PC-3 (cell line): ENCODE data around the gene ADGRV1. TPM values are rescaled to one million over a fixed set of nuclear protein-coding genes. Genes with fewer than 3 reads are reported as not detected.

ENCODE experiments used
- ATAC-seq: fragments of 200-7000 bp; cut with Tn5 transposase; 2 replicates; pipeline ENCODE4 v1.9.1; 2020; ENCODE audit warnings: mild to moderate bottlenecking, moderate library complexity
- BruUV-seq: library from RNA; stranded (reverse); fragments of 400-500 nt; replicated peaks from 2 replicates; lab custom pipeline; 2021; lab: Mats Ljungman, UMichigan
- CTCF ChIA-PET: fragments of 300-600 bp; sonication (Branson Sonifier 250); formaldehyde crosslinking; loops from one replicate; lab custom pipeline; 2022; ENCODE audit warnings: antibody characterized with exemption; lab: Charles Lee
- POLR2A ChIA-PET: fragments of 300-600 bp; sonication (Branson Sonifier 250); formaldehyde crosslinking; loops from one replicate; lab custom pipeline; 2022; ENCODE audit warnings: antibody characterized with exemption; ENCODE audit not compliant: unreplicated experiment; lab: Charles Lee
- DNase-seq: peaks from one replicate; pipeline ENCODE4 v3.0.0-alpha.2; 2015
- H2AFZ ChIP-seq: fragments of 300-600 bp; sonication (generic); 2 replicates; pipeline ENCODE4 v1.6.0; 2016; ENCODE audit warnings: antibody characterized with exemption, low read length
- H3F3A ChIP-seq: fragments of 300-600 bp; sonication (generic); one replicate; pipeline ENCODE4 v1.6.0; 2017; ENCODE audit warnings: antibody characterized with exemption, low read length, control low read depth, mild to moderate bottlenecking; ENCODE audit not compliant: unreplicated experiment
- H3K27ac ChIP-seq: fragments of 300-600 bp; sonication (generic); 2 replicates; pipeline ENCODE4 v1.5.1; 2016; ENCODE audit warnings: mild to moderate bottlenecking, low read length
- H3K27me3 ChIP-seq: fragments of 300-600 bp; sonication (generic); 2 replicates; pipeline ENCODE4 v1.6.1; 2016; ENCODE audit warnings: low read length, mixed read lengths
- H3K36me3 ChIP-seq: fragments of 300-600 bp; sonication (generic); 2 replicates; pipeline ENCODE4 v1.6.1; 2016; ENCODE audit warnings: low read depth, mixed run types, low read length, mixed read lengths
- H3K4me1 ChIP-seq: fragments of 300-600 bp; sonication (generic); 2 replicates; pipeline ENCODE4 v1.5.1; 2016; ENCODE audit warnings: low read length; ENCODE audit not compliant: insufficient read depth
- H3K4me2 ChIP-seq: fragments of 300-600 bp; sonication (generic); 2 replicates; pipeline ENCODE4 v1.6.0; 2016; ENCODE audit warnings: low read length
- H3K4me3 ChIP-seq: fragments of 300-600 bp; sonication (generic); 2 replicates; pipeline ENCODE4 v1.5.1; 2016; ENCODE audit warnings: mild to moderate bottlenecking, low read length, mixed read lengths
- H3K79me2 ChIP-seq: fragments of 300-600 bp; sonication (generic); 2 replicates; pipeline ENCODE4 v1.6.1; 2017; ENCODE audit warnings: low read length, mixed read lengths
- H3K9ac ChIP-seq: fragments of 300-600 bp; sonication (generic); 2 replicates; pipeline ENCODE4 v1.6.0; 2016; ENCODE audit warnings: mild to moderate bottlenecking, low read length
- H3K9me2 ChIP-seq: fragments of 300-600 bp; sonication (generic); replicated peaks from 2 replicates; pipeline ENCODE4 v1.6.1; 2016; ENCODE audit warnings: mixed run types, low read length, mixed read lengths
- H3K9me3 ChIP-seq: fragments of 300-600 bp; sonication (generic); 2 replicates; pipeline ENCODE4 v1.6.1; 2016; ENCODE audit warnings: low read length, mixed read lengths
- H4K20me1 ChIP-seq: fragments of 300-600 bp; sonication (generic); 2 replicates; pipeline ENCODE4 v1.6.1; 2016; ENCODE audit warnings: low read length, mixed read lengths
- EZH2 ChIP-seq: fragments of 300-600 bp; sonication (generic); IDR thresholded peaks from one replicate; pipeline ENCODE4 v1.6.1; 2017; ENCODE audit warnings: antibody characterized with exemption, mild to moderate bottlenecking, low read length; ENCODE audit not compliant: unreplicated experiment
- EZH2phosphoT487 ChIP-seq: fragments of 300-600 bp; sonication (generic); IDR thresholded peaks from 2 replicates; pipeline ENCODE4 v1.6.1; 2018; ENCODE audit warnings: mild to moderate bottlenecking, antibody characterized with exemption, low read length, borderline replicate concordance
- intact Hi-C: fragments of 100-400 bp; cut with micrococcal nuclease; formaldehyde crosslinking; loops from 2 replicates; pipeline ENCODE4 v1.9.0; 2023
- total RNA-seq: library from RNA; depleted of rRNA; stranded (reverse); fragments of >200 nt; gene quantifications from 2 replicates; pipeline ENCODE4 v1.2.3, GENCODE V29; 2014
- TF ChIP-seq, protein P1 (sequence below): fragments of 300-600 bp; sonication (generic); conservative IDR thresholded peaks from 2 replicates; pipeline ENCODE4 v1.5.1; 2017; ENCODE audit warnings: antibody characterized with exemption, low read depth, mild to moderate bottlenecking, low read length

Gene ADGRV1
- total RNA-seq, 1 experiment from 2014 or later = 22.7 TPM

DNA sequence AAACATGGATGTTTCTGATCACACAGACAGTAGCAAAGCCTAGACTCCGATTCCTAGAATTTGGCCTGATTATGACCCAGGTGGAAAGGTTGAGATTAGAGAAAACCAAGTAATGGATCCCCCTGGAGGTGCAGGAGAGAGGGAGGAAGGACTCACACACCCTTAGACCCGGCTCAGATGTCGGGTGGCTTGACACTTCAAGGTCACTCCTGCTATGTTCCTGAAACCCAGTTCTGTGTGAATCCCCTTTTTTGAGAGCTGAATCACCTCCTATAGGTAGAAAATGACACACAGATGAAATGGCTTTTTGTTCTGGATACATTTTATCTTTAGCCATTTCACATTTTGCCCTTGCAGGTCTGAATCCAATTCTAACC is 631.7 kb downstream of the ADGRV1 start:
- Histone ChIP-seq H3K27ac (no peak overlapping the region), H3K9me3 (no peaks in the 10 kb centered on the region), H3K27me3 (no peaks in the 10 kb centered on the region), H4K20me1 (no peaks in the 10 kb centered on the region), H3K9ac (no peak overlapping the region), H3K36me3 (no peaks in the 10 kb centered on the region), H3F3A (no peaks in the 10 kb centered on the region), H3K4me1 (peaks cover 14% of the 10 kb centered on the region; the same call in 1 of the 2 replicates), H2AFZ (no peak overlapping the region), H3K9me2 (no peaks in the 10 kb centered on the region), H3K79me2 (no peaks in the 10 kb centered on the region), H3K4me2 (no peak overlapping the region), H3K4me3 (no peak overlapping the region)
- no peak for TF ChIP-seq EZH2phosphoT487
- TF ChIP-seq, protein P1, sequence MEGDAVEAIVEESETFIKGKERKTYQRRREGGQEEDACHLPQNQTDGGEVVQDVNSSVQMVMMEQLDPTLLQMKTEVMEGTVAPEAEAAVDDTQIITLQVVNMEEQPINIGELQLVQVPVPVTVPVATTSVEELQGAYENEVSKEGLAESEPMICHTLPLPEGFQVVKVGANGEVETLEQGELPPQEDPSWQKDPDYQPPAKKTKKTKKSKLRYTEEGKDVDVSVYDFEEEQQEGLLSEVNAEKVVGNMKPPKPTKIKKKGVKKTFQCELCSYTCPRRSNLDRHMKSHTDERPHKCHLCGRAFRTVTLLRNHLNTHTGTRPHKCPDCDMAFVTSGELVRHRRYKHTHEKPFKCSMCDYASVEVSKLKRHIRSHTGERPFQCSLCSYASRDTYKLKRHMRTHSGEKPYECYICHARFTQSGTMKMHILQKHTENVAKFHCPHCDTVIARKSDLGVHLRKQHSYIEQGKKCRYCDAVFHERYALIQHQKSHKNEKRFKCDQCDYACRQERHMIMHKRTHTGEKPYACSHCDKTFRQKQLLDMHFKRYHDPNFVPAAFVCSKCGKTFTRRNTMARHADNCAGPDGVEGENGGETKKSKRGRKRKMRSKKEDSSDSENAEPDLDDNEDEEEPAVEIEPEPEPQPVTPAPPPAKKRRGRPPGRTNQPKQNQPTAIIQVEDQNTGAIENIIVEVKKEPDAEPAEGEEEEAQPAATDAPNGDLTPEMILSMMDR = no peak
- no peak for TF ChIP-seq EZH2
- ChIA-PET CTCF (no interaction called here), POLR2A (no interaction called here)
- DNase-seq = no peak
- intact Hi-C loops = no loop called here
- no peak for ATAC-seq
- BruUV-seq = no TSS peak

DNA sequence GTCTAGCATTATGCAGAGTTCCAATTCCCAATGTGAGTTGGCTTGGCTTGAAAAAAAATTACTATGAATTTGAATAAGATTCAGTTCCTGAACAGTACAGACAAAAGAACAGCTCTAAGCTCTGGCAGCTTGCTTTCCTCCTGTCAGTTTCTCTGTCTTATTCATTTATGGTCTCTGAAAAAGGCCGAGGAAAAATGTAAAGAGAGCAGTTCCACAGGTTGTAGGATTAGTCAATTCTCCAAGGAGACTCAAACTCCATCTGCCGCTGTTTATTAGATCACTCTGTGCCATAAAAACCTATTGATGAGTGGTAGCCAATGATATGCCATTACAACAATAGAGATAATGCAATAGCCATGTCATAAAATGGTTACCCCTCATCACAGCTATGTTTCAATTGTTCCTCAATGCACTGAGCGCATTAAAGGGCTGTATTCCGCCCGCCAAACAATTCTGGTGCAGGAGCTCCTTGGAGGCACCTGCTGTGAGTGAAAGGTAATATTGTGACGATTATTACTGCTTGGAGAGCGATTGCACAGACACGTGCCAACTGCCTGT is 636.3 kb downstream of the ADGRV1 start:
- H2AFZ ChIP-seq = no peak overlapping the region
- TF ChIP-seq EZH2 (no peak), EZH2phosphoT487 (no peak)
- TF ChIP-seq, protein P1 = no peak
- no peaks in the 10 kb centered on the region for H3K27me3 ChIP-seq
- no peak overlapping the region for H3K4me3 ChIP-seq
- intact Hi-C loops = no loop called here
- no peak overlapping the region for H3K9ac ChIP-seq
- H3K4me1 ChIP-seq = 0 out of 2 replicates have a peak, but pooled peaks cover under 1% of the 10 kb centered on the region
- H3K36me3 ChIP-seq = no peaks in the 10 kb centered on the region
- ChIA-PET CTCF (no interaction called here), POLR2A (no interaction called here)
- ATAC-seq = no peak
- H3K9me3 ChIP-seq = no peaks in the 10 kb centered on the region
- no peaks in the 10 kb centered on the region for H3F3A ChIP-seq
- no peaks in the 10 kb centered on the region for H4K20me1 ChIP-seq
- no peaks in the 10 kb centered on the region for H3K9me2 ChIP-seq
- H3K27ac ChIP-seq = no peak overlapping the region
- no peaks in the 10 kb centered on the region for H3K79me2 ChIP-seq
- no TSS peak for BruUV-seq
- DNase-seq = no peak
- H3K4me2 ChIP-seq = no peak overlapping the region

DNA sequence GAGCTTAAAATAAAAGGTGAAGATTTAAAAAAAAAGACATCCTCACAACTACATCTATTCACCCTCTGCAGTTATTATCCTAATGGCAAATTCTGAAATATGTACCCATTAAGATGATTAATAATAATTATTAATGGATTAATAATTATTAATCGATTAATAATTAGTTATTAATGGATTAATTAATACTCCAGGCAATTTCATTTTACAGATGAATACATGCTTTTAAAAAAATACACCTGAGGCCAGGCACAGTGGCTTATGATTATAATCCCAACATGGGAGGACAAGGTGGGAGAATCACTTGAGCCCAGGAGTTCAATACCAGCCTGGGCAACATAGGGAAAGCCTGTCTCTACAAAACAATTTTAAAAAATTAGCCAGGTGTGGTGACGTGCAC is 642.1 kb downstream of the ADGRV1 start:
- ATAC-seq = no peak
- DNase-seq = no peak
- H3K4me1 ChIP-seq = no peaks in the 10 kb centered on the region
- H3K9ac ChIP-seq = no peak overlapping the region
- H3K27me3 ChIP-seq = no peaks in the 10 kb centered on the region
- no peaks in the 10 kb centered on the region for H3K9me2 ChIP-seq
- H3K9me3 ChIP-seq = no peaks in the 10 kb centered on the region
- no peaks in the 10 kb centered on the region for H4K20me1 ChIP-seq
- TF ChIP-seq EZH2phosphoT487 (no peak), EZH2 (no peak)
- TF ChIP-seq, protein P1 = no peak
- ChIA-PET POLR2A (no interaction called here), CTCF (no interaction called here)
- H3K4me3 ChIP-seq = no peak overlapping the region
- H3K79me2 ChIP-seq = no peaks in the 10 kb centered on the region
- intact Hi-C loops = no loop called here
- BruUV-seq = no TSS peak
- H3F3A ChIP-seq = no peaks in the 10 kb centered on the region
- no peak overlapping the region for H3K27ac ChIP-seq
- H3K4me2 ChIP-seq = no peak overlapping the region
- no peak overlapping the region for H2AFZ ChIP-seq
- H3K36me3 ChIP-seq = no peaks in the 10 kb centered on the region
